OCI-LY3 (cell line): ENCODE results near the gene ZNF45.

ENCODE experiments used
- EZH2phosphoT487 ChIP-seq: fragments of 200-600 bp; shearing (Covaris generic); IDR thresholded peaks from 2 replicates; pipeline ENCODE4 v1.6.1; 2018; ENCODE audit warnings: antibody characterized with exemption, mixed run types, low read depth
- TF ChIP-seq, protein P1 (sequence below): fragments of 200-600, 300-600 bp; sonication (generic); IDR thresholded peaks from 2 replicates; pipeline ENCODE4 v1.5.1; 2014; ENCODE audit warnings: antibody characterized with exemption, low read length, low read depth

- TF ChIP-seq, protein P1, sequence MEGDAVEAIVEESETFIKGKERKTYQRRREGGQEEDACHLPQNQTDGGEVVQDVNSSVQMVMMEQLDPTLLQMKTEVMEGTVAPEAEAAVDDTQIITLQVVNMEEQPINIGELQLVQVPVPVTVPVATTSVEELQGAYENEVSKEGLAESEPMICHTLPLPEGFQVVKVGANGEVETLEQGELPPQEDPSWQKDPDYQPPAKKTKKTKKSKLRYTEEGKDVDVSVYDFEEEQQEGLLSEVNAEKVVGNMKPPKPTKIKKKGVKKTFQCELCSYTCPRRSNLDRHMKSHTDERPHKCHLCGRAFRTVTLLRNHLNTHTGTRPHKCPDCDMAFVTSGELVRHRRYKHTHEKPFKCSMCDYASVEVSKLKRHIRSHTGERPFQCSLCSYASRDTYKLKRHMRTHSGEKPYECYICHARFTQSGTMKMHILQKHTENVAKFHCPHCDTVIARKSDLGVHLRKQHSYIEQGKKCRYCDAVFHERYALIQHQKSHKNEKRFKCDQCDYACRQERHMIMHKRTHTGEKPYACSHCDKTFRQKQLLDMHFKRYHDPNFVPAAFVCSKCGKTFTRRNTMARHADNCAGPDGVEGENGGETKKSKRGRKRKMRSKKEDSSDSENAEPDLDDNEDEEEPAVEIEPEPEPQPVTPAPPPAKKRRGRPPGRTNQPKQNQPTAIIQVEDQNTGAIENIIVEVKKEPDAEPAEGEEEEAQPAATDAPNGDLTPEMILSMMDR = no peak
- TF ChIP-seq EZH2phosphoT487 = no peak
Measured at GRCh38 chr19:43895727-43896308, 39.3 kb downstream of the ZNF45 start.
